ENCODE measurements around the gene RGS19.

GRCh38 chr20:64051561-64052325, 27.6 kb downstream of the RGS19 start:
- peak; percentile 7 to 43 for TF ChIP-seq POLR2A (IDR thresholded peaks at IDR 0.05)
- no peak for TF ChIP-seq CTCF (IDR thresholded peaks at IDR 0.05)
